Breast epithelium (tissue), 3 donors: ENCODE results near the gene SMG7.

Experiments used
- CTCF ChIP-seq, 3 donors: fragments of 450-650 bp; IDR thresholded peaks; one replicate each; pipeline ENCODE4 v1.5.1; 2016 to 2017; ENCODE audit warnings: antibody characterized with exemption in 3 of 3, mild to moderate bottlenecking in 3 of 3, moderate library complexity in 3 of 3
- POLR2A ChIP-seq: fragments of 450-650 bp; IDR thresholded peaks from one replicate; pipeline ENCODE4 v1.6.1; 2016; ENCODE audit warnings: antibody characterized with exemption, mild to moderate bottlenecking, moderate library complexity
- POLR2AphosphoS5 ChIP-seq, 3 donors: sonication (generic); formaldehyde crosslinking; IDR thresholded peaks; one replicate each; pipeline ENCODE4 v1.6.1; 2017; ENCODE audit warnings: antibody characterized with exemption in 3 of 3

- no peak for TF ChIP-seq CTCF (IDR thresholded peaks at IDR 0.05)
- TF ChIP-seq POLR2A, result no peak
- no peak for TF ChIP-seq POLR2AphosphoS5 (IDR thresholded peaks at IDR 0.05)
These were observed 23.0 kb upstream of the SMG7 start for GRCh38 chr1:183449223-183449770.
